ENCODE data around the gene HMCN1. TPM values are rescaled to one million over a fixed set of nuclear protein-coding genes. Genes with fewer than 3 reads are reported as not detected.

Gene HMCN1
- polyA plus RNA-seq, 1 of the 3 experiments (the other 2 are of a cell fraction): 59.5 TPM

GRCh38 chr1:185895208-185895900 is 161.2 kb downstream of the HMCN1 start:
- DNase-seq: no peak
- H2AFZ ChIP-seq (ENCODE audit: low read depth): no peak overlapping the region

GRCh38 chr1:185896863-185897262 is 162.7 kb downstream of the HMCN1 start:
- H4K20me1 ChIP-seq (ENCODE audit: insufficient read depth): no peaks in the 10 kb centered on the region
- CTCF ChIA-PET: no interaction called here

More at GRCh38 chr1:185895208-185895900, 161.2 kb downstream of the HMCN1 start:
- H3K9ac ChIP-seq: no peak overlapping the region
- H3K27me3 ChIP-seq (ENCODE audit: insufficient read depth): no peaks in the 10 kb centered on the region; the same call in 1 of the 2 replicates
- no peaks in the 10 kb centered on the region for H3K9me3 ChIP-seq
- H3K4me3 ChIP-seq (ENCODE audit: low read depth in 2 of 2, low read length in 1 of 2): no peak overlapping the region
- no peaks in the 10 kb centered on the region for H3K79me2 ChIP-seq (ENCODE audit: insufficient read depth)
- WGBS (ENCODE audit: low lambda C conversion rate): 50% methylated on average over 1 of the region's 1 CpG
- no peak overlapping the region for H3K4me2 ChIP-seq
- H3F3A ChIP-seq (replicated peaks; ENCODE audit: insufficient read depth): no peaks in the 10 kb centered on the region
- peak overlapping the region; percentile 17 to 48; a peak in 3 of 4 replicates for H3K27ac ChIP-seq (ENCODE audit: low read depth in 2 of 2, low read length in 1 of 2)
- TF ChIP-seq GABPA (IDR thresholded peaks at IDR 0.05; ENCODE audit: low read depth) (no peak), USF1 (IDR thresholded peaks at IDR 0.05; ENCODE audit: borderline replicate concordance, low read depth) (no peak), FOXJ3 (CRISPR knock-in tag; IDR thresholded peaks at IDR 0.05) (no peak), SMC3 (IDR thresholded peaks at IDR 0.05; ENCODE audit: low read depth, low read length) (no peak), PBX3 (IDR thresholded peaks at IDR 0.05) (no peak)
- POLR2A ChIA-PET: no interaction called here
- peaks cover 0 to 2% of the 10 kb centered on the region in 2 experiments; a peak in 1 of 4 replicates for H3K4me1 ChIP-seq (ENCODE audit: control insufficient read depth in 1 of 2, insufficient read depth in 2 of 2, low read depth in 1 of 2, low read length in 1 of 2)
- CTCF ChIA-PET: no interaction called here
- no peaks in the 10 kb centered on the region for H3K36me3 ChIP-seq (replicated peaks in 1 of 2; ENCODE audit: control insufficient read depth in 1 of 2, insufficient read depth in 2 of 2, low read length in 1 of 2)
- H4K20me1 ChIP-seq (ENCODE audit: insufficient read depth): no peaks in the 10 kb centered on the region
- H3K9me2 ChIP-seq: no peaks in the 10 kb centered on the region

More at GRCh38 chr1:185896863-185897262, 162.7 kb downstream of the HMCN1 start:
- DNase-seq: no peak
- peak overlapping the region; percentile 36 to 53; a peak in 3 of 4 replicates for H3K27ac ChIP-seq (ENCODE audit: low read depth in 2 of 2, low read length in 1 of 2)
- POLR2A ChIA-PET: no interaction called here
- peaks cover 0 to 2% of the 10 kb centered on the region in 2 experiments; a peak in 1 of 4 replicates for H3K4me1 ChIP-seq (ENCODE audit: control insufficient read depth in 1 of 2, insufficient read depth in 2 of 2, low read depth in 1 of 2, low read length in 1 of 2)
- no peaks in the 10 kb centered on the region for H3K79me2 ChIP-seq (ENCODE audit: insufficient read depth)
- no peaks in the 10 kb centered on the region for H3K9me3 ChIP-seq
- H3K4me3 ChIP-seq (ENCODE audit: low read depth in 2 of 2, low read length in 1 of 2): no peak overlapping the region
- H3K4me2 ChIP-seq: no peak overlapping the region
- no peak overlapping the region for H3K9ac ChIP-seq
- H3F3A ChIP-seq (replicated peaks; ENCODE audit: insufficient read depth): no peaks in the 10 kb centered on the region
- H3K27me3 ChIP-seq (ENCODE audit: insufficient read depth): no peaks in the 10 kb centered on the region; the same call in 1 of the 2 replicates
- no peaks in the 10 kb centered on the region for H3K9me2 ChIP-seq
- no peak for TF ChIP-seq SMC3 (IDR thresholded peaks at IDR 0.05; ENCODE audit: low read depth, low read length)
- no peak for TF ChIP-seq ZBTB33 (IDR thresholded peaks at IDR 0.05; ENCODE audit: borderline replicate concordance, low read depth)
- no peak for TF ChIP-seq FOSL2 (IDR thresholded peaks at IDR 0.05; ENCODE audit: borderline replicate concordance, low read depth)
- TF ChIP-seq CHD2 (IDR thresholded peaks at IDR 0.05; ENCODE audit: low read length, partially characterized antibody): no peak
- TF ChIP-seq GATA2 (CRISPR knock-in tag; IDR thresholded peaks at IDR 0.05): no peak
- TF ChIP-seq EZH2phosphoT487 (IDR thresholded peaks at IDR 0.05; ENCODE audit: borderline replicate concordance, low read depth): no peak
- no peak for TF ChIP-seq TAF1 (IDR thresholded peaks at IDR 0.05; ENCODE audit: borderline replicate concordance, low read depth, low read length)
- no peak for TF ChIP-seq TCF12 (IDR thresholded peaks at IDR 0.05)
- no peak overlapping the region for H2AFZ ChIP-seq (ENCODE audit: low read depth)
- peaks cover 0 to 3% of the 10 kb centered on the region in 2 experiments for H3K36me3 ChIP-seq (replicated peaks in 1 of 2; ENCODE audit: control insufficient read depth in 1 of 2, insufficient read depth in 2 of 2, low read length in 1 of 2)
